ENCODE results near the gene MCU. TPM values are rescaled to one million over a fixed set of nuclear protein-coding genes. Genes with fewer than 3 reads are reported as not detected.

Gene MCU
- 22.5 to 34.2 TPM (median 27.5 TPM) in 5 replicates for total RNA-seq (2022; extraction: Qiagen RNA extraction)

GRCh38 chr10:72691863-72692743 is at the start of gene MCU:
Gene MCU (plus strand): TSS chr10:72692143. CDS start chr10:72692152, 9 bp downstream.

GRCh38 chr10:72893136-72893798 is 201.3 kb downstream of the MCU start, which contains the start of gene OIT3:
Gene OIT3 (plus strand): TSS chr10:72893739. CDS start chr10:72893799, 60 bp downstream.

Other genes starting within 250 kb of the MCU start
- gene MICU1, start 66.1 kb upstream of the MCU start, total RNA-seq (2022; extraction: Qiagen RNA extraction): 50.5 to 64.1 TPM (median 53.2 TPM) in 5 replicates
- gene OIT3, start 201.6 kb downstream of the MCU start, total RNA-seq (2022; extraction: Qiagen RNA extraction): 0.07 TPM in 2 of 5 replicates, not detected in the others